HEK293T (cell line): ENCODE data around the gene NCS1.

Source experiments
- CTCF ChIA-PET: fragments of 350-600 bp; formaldehyde crosslinking; extraction: SDS; loops from one replicate; lab custom pipeline; 2021; ENCODE audit warnings: antibody characterized with exemption, inconsistent platforms; lab: Yijun Ruan, JAX
- POLR2A ChIA-PET: fragments of 350-600 bp; formaldehyde crosslinking; extraction: SDS; loops from one replicate; lab custom pipeline; 2020; ENCODE audit warnings: antibody characterized with exemption, inconsistent platforms; lab: Yijun Ruan, JAX
- DNase-seq: peaks from one replicate; pipeline ENCODE4 v3.0.0; 2012; ENCODE audit warnings: mixed read lengths; ENCODE audit errors: extremely low spot score
- ARNT ChIP-seq: fragments of 450-650 bp; IDR thresholded peaks from 2 replicates; pipeline ENCODE4 v1.6.1; 2017; ENCODE audit warnings: mild to moderate bottlenecking
- BHLHE40 ChIP-seq: fragments of 450-650 bp; IDR thresholded peaks from 2 replicates; pipeline ENCODE4 v1.6.1; 2016; ENCODE audit warnings: mild to moderate bottlenecking, moderate library complexity, borderline replicate concordance
- CTBP1 ChIP-seq: fragments of 450-650 bp; IDR thresholded peaks from 2 replicates; pipeline ENCODE4 v1.6.1; 2016; ENCODE audit warnings: borderline replicate concordance
- ELF4 ChIP-seq: fragments of 450-650 bp; IDR thresholded peaks from 2 replicates; pipeline ENCODE4 v1.6.1; 2017; ENCODE audit warnings: antibody characterized with exemption
- FOXA1 ChIP-seq: fragments of 450-650 bp; IDR thresholded peaks from 2 replicates; pipeline ENCODE4 v1.6.1; 2016; ENCODE audit warnings: mild to moderate bottlenecking
- FOXK2 ChIP-seq: fragments of 450-650 bp; IDR thresholded peaks from 2 replicates; pipeline ENCODE4 v1.6.1; 2016; ENCODE audit warnings: mild to moderate bottlenecking
- FOXM1 ChIP-seq: fragments of 450-650 bp; IDR thresholded peaks from 2 replicates; pipeline ENCODE4 v1.6.1; 2017; ENCODE audit warnings: mild to moderate bottlenecking, borderline replicate concordance
- HDGF ChIP-seq: fragments of 450-650 bp; IDR thresholded peaks from 2 replicates; pipeline ENCODE4 v1.6.1; 2017; ENCODE audit warnings: antibody characterized with exemption, borderline replicate concordance
- L3MBTL2 ChIP-seq: fragments of 450-650 bp; conservative IDR thresholded peaks from 2 replicates; pipeline ENCODE4 v1.6.1; 2016; ENCODE audit warnings: mild to moderate bottlenecking
- LEF1 ChIP-seq: fragments of 450-650 bp; IDR thresholded peaks from 2 replicates; pipeline ENCODE4 v1.6.1; 2017; ENCODE audit warnings: mild to moderate bottlenecking, borderline replicate concordance
- NFRKB ChIP-seq: fragments of 450-650 bp; IDR thresholded peaks from 2 replicates; pipeline ENCODE4 v1.6.1; 2016; ENCODE audit warnings: mild to moderate bottlenecking, moderate library complexity
- PKNOX1 ChIP-seq: fragments of 450-650 bp; IDR thresholded peaks from 2 replicates; pipeline ENCODE4 v1.6.1; 2016
- SP1 ChIP-seq: fragments of 450-650 bp; IDR thresholded peaks from 2 replicates; pipeline ENCODE4 v1.6.1; 2017
- SUZ12 ChIP-seq: fragments of 450-650 bp; IDR thresholded peaks from 2 replicates; pipeline ENCODE4 v1.6.1; 2016; ENCODE audit warnings: mild to moderate bottlenecking
- TARDBP ChIP-seq: fragments of 450-650 bp; IDR thresholded peaks from 2 replicates; pipeline ENCODE4 v1.6.1; 2016
- ZNF384 ChIP-seq: fragments of 450-650 bp; IDR thresholded peaks from 2 replicates; pipeline ENCODE4 v1.6.1; 2016

The NCS1 gene

GRCh38 chr9:130192382-130192999 lies 20.3 kb downstream of the NCS1 start:
- no peak for DNase-seq
- ChIA-PET CTCF (no interaction called here), POLR2A (no interaction called here)
- no peak for TF ChIP-seq TARDBP
- TF ChIP-seq SP1: no peak

GRCh38 chr9:130193103-130193502 lies 20.9 kb downstream of the NCS1 start:
- POLR2A ChIA-PET: no interaction called here
- DNase-seq: no peak
- CTCF ChIA-PET: no interaction called here
- no peak for TF ChIP-seq LEF1
- no peak for TF ChIP-seq CTBP1
- TF ChIP-seq FOXM1: no peak
- TF ChIP-seq FOXA1: no peak
- TF ChIP-seq L3MBTL2: no peak
- TF ChIP-seq ARNT: no peak
- TF ChIP-seq TARDBP: no peak
- no peak for TF ChIP-seq PKNOX1

- DNase-seq: no peak
- TF ChIP-seq PKNOX1: no peak
- no peak for TF ChIP-seq ELF4
- no peak for TF ChIP-seq NFRKB
- TF ChIP-seq FOXA1: no peak
- no peak for TF ChIP-seq L3MBTL2
- no peak for TF ChIP-seq SUZ12
- TF ChIP-seq TARDBP: no peak
- TF ChIP-seq LEF1: no peak
- TF ChIP-seq HDGF: no peak
- no peak for TF ChIP-seq BHLHE40
- TF ChIP-seq ARNT: no peak
- no peak for TF ChIP-seq FOXK2
- TF ChIP-seq FOXM1: no peak
- TF ChIP-seq CTBP1: no peak
- no peak for TF ChIP-seq SP1
- no peak for TF ChIP-seq ZNF384
- POLR2A ChIA-PET: no interaction called here
- CTCF ChIA-PET: interaction anchor here (0.6 kb wide), 1 partner anchor 456 kb away, joined by 3 read pairs; no protein-coding TSS in a partner anchor
These were observed 21.6 kb downstream of the NCS1 start for GRCh38 chr9:130193531-130194377.

GRCh38 chr9:130194378-130194932 lies 22.3 kb downstream of the NCS1 start:
- TF ChIP-seq FOXA1: no peak
- no peak for TF ChIP-seq LEF1
- TF ChIP-seq TARDBP: no peak
- no peak for TF ChIP-seq L3MBTL2
- CTCF ChIA-PET: interaction anchor here (0.6 kb wide), 1 partner anchor 456 kb away, joined by 3 read pairs; no protein-coding TSS in a partner anchor
- DNase-seq: no peak
- POLR2A ChIA-PET: no interaction called here

GRCh38 chr9:130195638-130196037 lies 23.4 kb downstream of the NCS1 start:
- no peak for DNase-seq
- TF ChIP-seq ARNT (no peak), NFRKB (no peak), FOXA1 (no peak), ZNF384 (no peak), FOXM1 (no peak), CTBP1 (no peak), SUZ12 (no peak), BHLHE40 (no peak), HDGF (no peak), L3MBTL2 (no peak), SP1 (no peak), TARDBP (no peak), PKNOX1 (no peak), ELF4 (no peak), LEF1 (no peak), FOXK2 (no peak)
- POLR2A ChIA-PET: no interaction called here
- CTCF ChIA-PET: no interaction called here

GRCh38 chr9:130196643-130197042 lies 24.4 kb downstream of the NCS1 start:
- DNase-seq: peak; percentile 20
- TF ChIP-seq ARNT (no peak), CTBP1 (no peak), LEF1 (no peak), FOXK2 (no peak), TARDBP (no peak), BHLHE40 (no peak), NFRKB (no peak), FOXM1 (no peak), HDGF (no peak), PKNOX1 (no peak), SP1 (no peak), ZNF384 (no peak)
- ChIA-PET POLR2A (no interaction called here), CTCF (interaction anchor here (0.7 kb wide), 1 partner anchor 535 kb away, joined by 3 read pairs; no protein-coding TSS in a partner anchor)
